Choroid plexus epithelial cell (primary cell): ENCODE measurements around the gene ROR2.
"Not testable (repeated sequence)": the region's sequence is repeated elsewhere in the genome, so short reads cannot be mapped to it uniquely, and the experiment has no call there.

Experiments used
- DNase-seq: peaks from one replicate; pipeline ENCODE4 v3.0.0-alpha.2; 2010; ENCODE audit warnings: low read depth
- H3K4me3 ChIP-seq: 2 replicates; pipeline ENCODE4 v1.5.1; 2011; ENCODE audit warnings: low read depth, mild to moderate bottlenecking, control low read depth, low read length, moderate library complexity
- TF ChIP-seq, protein P1 (sequence below): conservative IDR thresholded peaks from 2 replicates; pipeline ENCODE4 v1.5.1; 2011; ENCODE audit warnings: low read depth, mild to moderate bottlenecking, control low read depth, inconsistent platforms, low read length, moderate library complexity

Gene ROR2

DNA sequence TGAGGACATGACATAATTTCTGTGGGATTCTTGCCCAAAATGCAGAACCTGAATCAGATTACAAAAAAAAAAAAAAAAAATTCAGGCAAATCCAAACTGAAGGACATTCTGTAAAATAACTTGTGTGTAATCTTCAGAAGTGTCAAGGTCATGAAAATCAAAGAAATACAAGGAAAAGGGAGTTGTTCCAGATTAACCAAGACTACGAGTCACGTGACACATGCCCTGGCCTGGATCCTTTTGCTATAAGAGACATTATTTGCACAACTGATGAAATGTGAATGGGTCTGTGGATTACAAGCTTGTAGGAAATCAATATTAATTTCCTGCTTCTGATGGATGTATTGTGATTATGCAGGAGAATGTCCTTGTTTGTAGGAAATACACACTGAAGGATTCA, 309.6 kb downstream of the ROR2 start:
- TF ChIP-seq, protein P1, sequence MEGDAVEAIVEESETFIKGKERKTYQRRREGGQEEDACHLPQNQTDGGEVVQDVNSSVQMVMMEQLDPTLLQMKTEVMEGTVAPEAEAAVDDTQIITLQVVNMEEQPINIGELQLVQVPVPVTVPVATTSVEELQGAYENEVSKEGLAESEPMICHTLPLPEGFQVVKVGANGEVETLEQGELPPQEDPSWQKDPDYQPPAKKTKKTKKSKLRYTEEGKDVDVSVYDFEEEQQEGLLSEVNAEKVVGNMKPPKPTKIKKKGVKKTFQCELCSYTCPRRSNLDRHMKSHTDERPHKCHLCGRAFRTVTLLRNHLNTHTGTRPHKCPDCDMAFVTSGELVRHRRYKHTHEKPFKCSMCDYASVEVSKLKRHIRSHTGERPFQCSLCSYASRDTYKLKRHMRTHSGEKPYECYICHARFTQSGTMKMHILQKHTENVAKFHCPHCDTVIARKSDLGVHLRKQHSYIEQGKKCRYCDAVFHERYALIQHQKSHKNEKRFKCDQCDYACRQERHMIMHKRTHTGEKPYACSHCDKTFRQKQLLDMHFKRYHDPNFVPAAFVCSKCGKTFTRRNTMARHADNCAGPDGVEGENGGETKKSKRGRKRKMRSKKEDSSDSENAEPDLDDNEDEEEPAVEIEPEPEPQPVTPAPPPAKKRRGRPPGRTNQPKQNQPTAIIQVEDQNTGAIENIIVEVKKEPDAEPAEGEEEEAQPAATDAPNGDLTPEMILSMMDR = no peak
- no peak overlapping the region for H3K4me3 ChIP-seq
- no peak for DNase-seq

DNA sequence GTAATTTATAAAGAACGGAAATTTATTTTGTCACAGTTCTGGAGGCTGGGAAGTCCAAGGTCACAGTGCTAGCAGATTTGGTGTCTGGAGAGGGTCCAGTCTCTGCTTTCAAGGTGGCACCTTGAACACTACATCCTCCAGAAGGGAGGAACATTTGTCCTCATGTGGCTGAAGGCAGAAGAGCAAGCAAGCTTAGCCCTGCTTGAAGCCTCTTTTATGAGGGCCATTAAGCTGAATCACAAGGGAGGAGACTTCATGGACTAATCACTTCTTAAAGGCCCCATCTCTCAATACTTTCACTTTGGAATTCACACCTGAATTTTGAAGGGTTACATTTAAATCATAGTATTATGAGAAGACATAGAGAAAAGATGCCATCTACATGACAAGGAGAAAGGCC, 311.0 kb downstream of the ROR2 start:
- no peak overlapping the region for H3K4me3 ChIP-seq
- TF ChIP-seq, protein P1 = no peak
- no peak for DNase-seq

DNA sequence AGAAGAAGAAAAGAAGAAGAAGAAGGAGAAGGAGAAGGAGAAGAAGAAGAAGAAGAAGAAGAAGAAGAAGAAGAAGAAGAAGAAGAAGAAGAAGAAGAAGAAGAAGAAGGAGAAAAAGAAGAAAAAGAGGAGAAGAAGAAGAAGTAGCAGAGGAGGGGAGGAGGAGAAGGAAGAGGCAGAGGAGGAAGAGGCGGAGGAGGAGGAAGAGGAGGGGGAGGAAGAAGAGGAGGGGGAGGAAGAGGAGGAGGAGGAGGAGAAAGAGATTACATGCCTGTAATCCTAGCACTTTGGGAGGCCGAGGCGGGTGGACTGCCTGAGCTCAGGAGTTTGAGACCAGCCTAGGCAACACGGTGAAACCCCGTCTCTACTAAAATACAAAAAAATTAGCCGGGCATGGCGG, 315.2 kb downstream of the ROR2 start:
- not testable (repeated sequence) for DNase-seq, H3K4me3 ChIP-seq

DNA sequence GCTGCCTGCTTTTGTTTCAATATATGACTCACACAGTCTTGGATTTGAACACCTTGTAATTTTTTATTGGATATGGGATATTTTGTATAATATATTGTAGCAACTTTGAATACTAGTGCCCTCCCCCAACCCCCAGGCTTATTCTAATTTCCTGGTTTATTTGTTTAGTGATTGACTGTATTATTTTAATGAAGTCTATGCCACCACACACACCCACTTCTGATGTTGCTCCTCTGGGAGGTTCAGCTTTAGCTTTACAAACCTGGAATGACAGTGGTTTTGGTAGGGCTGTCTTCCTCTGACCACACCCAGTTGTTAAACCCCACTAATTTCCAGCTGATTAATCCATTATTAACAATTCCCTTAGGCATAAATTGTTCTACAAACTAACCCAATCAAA, 320.3 kb downstream of the ROR2 start:
- TF ChIP-seq, protein P1 = no peak
- no peak overlapping the region for H3K4me3 ChIP-seq
- no peak for DNase-seq

DNA sequence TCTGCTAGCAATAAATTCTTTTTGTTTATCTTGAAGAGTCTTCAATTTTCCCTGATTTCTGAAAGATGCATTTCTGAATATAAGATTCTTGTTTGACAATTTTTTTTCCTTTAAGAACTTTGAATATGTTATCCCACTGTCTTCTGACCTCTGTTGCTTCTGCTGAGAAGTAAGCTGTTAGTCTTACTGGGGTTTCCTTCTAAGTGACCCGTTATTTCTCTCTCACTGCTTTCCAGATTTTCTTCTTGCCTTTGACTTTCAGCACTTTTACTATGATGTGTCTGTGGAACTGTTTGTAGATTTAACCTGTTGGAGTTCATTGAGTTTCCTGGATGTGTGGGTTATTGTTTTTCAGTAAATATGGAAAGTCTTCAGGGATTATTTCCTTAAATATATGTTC, 321.1 kb downstream of the ROR2 start:
- TF ChIP-seq, protein P1 = no peak
- no peak overlapping the region for H3K4me3 ChIP-seq
- no peak for DNase-seq

DNA sequence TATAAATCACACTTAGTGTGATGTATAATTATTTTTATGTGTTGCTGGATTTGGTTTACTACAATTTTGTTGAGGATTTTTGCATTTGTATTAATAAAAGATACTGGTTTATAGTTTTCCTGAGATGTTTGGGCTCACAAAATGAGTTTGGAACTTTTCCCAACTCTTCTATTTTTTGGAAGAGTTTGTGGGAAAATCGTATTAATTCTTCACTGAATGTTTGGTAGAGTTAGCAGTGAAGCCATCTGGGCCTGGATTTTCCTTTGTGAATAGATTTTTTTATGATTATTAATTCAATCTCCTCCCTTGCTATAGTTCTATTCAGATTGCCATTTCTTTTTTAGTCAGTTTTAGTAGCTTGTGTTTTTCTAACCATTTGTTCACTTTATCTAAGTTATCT, 324.7 kb downstream of the ROR2 start:
- H3K4me3 ChIP-seq = no peak overlapping the region
- TF ChIP-seq, protein P1 = no peak
- DNase-seq = no peak

DNA sequence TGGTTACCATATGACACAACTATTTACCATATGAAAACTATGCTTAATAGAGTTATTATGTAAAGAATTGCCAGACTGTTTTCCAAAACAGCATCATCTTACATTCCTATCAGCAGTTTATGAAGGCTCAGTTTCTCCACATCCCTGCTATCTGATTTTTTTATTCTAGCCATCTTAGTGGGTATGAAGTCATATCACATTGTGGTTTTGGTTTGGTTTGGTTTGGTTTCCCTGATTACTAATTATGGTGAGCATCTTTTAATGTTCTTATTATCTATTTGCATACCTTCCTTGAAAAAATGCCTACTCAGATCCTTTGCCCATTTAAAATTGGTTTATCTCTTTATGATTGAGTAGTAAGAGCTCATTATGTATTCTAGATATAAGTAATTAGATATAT, 327.0 kb downstream of the ROR2 start:
- no peak overlapping the region for H3K4me3 ChIP-seq
- TF ChIP-seq, protein P1 = no peak
- no peak for DNase-seq

DNA sequence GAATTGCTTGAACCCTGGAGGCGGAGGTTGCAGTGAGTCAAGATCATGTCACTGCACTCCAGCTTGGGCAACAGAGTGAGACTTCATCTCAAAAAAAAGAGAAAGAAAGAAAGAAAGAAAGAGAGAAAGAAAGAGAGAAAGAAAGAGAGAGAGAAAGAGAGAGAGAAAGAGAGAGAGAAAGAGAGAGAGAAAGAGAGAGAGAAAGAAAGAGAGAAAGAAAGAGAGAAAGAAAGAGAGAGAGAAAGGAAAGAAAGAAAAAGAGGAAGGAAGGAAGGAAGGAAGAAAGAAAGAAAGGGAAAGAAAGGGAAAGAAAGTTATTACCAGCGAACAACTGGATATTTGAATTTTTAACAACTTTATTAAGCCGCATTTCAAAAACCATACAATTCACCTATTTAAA, 327.9 kb downstream of the ROR2 start:
- DNase-seq, H3K4me3 ChIP-seq: not testable (repeated sequence)

DNA sequence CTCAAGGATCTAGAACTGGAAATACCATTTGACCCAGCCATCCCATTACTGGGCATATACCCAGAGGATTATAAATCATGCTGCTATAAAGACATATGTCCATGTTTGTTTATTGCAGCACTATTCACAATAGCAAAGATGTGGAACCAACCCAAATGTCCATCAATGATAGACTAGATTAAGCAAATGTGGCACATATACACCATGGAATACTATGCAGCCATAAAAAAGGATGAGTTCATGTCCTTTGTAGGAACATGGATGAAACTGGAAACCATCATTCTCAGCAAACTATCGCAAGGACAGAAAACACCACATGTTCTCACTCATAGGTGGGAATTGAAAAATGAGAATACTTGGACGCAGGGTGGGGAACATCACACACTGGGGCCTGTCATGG, 336.0 kb downstream of the ROR2 start:
- not testable (repeated sequence) for DNase-seq, H3K4me3 ChIP-seq
